Activated naive CD4-positive, alpha-beta T cell (primary cell): ENCODE measurements around the gene PRSS2.

Experiments
- DNase-seq, 4 experiments: peaks; one replicate each; lab custom pipeline; 2025; lab: John Stamatoyannopoulos, UW

The PRSS2 gene

DNA sequence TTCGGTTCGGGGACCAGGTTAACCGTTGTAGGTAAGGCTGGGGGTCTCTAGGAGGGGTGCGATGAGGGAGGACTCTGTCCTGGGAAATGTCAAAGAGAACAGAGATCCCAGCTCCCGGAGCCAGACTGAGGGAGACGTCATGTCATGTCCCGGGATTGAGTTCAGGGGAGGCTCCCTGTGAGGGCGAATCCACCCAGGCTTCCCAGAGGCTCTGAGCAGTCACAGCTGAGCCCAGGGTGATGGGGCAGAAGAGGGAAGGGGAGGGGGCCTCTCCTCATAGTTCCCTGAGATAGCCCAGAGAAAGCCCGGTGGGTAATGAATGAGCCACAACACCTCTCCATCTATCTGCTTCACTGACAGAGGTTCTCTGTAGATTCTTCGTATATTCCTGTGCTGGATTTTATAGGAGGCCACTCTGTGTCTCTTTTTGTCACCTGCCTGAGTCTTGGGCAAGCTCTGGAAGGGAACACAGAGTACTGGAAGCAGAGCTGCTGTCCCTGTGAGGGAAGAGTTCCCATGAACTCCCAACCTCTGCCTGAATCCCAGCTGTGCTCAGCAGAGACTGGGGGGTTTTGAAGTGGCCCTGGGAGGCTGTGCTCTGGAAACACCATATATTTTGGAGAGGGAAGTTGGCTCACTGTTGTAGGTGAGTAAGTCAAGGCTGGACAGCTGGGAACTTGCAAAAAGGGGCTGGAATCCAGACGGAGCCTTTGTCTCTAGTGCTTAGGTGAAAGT lies 16.4 kb downstream of the PRSS2 start:
- DNase-seq, result no peak

DNA sequence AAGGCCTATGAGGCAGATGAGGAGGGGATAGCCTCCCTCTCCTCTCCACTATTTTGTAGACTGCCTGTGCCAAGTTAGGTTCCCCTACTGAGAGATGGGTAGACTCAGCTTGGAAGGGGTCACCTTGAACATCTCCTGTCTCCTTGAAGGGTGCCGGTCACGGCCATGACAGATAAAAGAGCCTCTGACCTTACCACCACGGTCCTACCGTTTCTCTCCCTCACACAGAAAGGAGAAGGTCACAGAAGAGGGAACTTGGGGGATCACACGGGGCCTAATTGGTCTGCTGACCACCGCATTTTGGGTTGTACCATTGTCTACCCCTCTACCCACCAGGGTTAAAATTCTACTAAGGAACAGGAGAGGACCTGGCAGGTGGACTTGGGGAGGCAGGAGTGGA lies 17.0 kb downstream of the PRSS2 start:
- DNase-seq, result no peak

DNA sequence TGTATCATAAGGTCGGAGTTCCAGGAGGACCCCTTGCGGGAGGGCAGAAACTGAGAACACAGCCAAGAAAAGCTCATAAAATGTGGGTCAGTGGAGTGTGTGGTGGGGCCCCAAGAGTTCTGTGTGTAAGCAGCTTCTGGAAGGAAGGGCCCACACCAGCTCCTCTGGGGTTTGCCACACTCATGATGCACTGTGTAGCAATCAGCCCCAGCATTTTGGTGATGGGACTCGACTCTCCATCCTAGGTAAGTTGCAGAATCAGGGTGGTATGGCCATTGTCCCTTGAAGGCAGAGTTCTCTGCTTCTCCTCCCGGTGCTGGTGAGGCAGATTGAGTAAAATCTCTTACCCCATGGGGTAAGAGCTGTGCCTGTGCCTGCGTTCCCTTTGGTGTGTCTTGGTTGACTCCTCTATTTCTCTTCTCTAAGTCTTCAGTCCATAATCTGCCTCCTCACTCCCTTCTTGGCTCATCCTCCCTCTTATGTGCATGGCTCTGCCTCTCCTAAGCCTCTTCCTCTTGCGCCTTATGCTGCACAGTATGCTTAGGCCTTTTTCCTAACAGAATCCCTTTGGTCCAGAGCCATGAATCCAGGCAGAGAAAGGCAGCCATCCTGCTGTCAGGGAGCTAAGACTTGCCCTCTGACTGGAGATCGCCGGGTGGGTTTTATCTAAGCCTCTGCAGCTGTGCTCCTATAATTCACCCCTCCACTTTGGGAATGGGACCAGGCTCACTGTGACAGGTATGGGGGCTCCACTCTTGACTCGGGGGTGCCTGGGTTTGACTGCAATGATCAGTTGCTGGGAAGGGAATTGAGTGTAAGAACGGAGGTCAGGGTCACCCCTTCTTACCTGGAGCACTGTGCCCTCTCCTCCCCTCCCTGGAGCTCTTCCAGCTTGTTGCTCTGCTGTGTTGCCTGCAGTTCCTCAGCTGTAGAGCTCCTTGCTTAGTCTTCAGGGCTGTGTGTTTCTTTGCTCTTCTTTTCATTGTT lies 17.8 kb downstream of the PRSS2 start:
- DNase-seq, result no peak

DNA sequence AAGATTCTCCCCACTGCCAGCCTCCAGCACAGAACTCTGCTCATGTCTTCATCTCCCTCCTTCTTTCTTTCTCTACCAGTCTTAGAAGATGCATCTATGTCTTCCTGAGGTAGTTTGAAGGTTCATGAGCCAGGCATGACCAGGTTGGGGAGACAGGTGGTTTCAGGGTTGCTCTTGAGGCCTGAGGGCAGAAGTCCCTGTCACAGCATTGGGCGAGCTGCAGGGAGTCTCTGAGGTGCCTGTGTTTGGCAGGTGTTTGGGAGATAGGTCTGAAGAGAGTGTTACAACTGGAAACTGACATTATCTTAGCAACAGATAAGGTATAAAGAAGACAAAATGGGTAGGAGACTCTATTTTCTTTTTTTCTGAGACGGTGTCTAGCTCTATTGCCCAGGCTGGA lies 18.7 kb downstream of the PRSS2 start:
- no peak for DNase-seq

DNA sequence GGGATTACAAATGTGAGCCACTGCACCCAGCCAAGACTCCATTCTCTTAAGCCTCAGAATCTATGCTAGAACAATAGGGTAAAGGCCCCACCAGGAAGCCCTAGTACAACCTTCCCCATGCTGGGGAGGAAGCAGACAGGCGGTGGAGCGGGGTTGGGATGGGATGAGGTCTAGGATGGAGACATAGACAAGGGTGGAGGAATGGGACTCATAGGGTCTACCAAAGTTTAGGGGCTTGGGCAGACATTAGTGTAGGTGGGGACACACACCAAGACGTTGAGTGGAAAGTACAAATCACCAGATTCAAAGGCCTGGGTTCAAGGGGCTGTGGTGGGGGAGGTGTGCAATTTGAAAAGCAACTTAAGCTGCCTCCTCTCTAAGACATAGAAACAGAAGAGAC lies 19.3 kb downstream of the PRSS2 start:
- no peak for DNase-seq

DNA sequence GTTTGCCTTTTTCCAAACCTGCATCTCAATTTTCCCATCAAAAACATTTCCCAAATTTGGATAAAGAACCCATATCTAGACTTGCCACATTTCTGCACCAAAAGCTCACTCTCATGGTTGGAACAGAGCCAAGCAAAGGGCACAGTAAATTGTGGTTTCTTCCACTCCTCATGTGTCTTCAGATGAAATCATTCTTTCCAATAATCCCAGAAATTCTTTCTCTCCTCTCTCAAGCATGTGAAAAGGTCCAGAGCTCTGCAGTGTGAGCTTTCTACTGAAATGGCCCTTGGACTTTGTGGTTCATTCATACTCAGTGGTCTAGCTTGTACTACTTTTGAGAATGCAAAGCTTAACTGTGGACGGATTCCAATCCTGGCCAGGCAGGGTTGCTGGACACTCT lies 19.8 kb downstream of the PRSS2 start:
- no peak for DNase-seq

DNA sequence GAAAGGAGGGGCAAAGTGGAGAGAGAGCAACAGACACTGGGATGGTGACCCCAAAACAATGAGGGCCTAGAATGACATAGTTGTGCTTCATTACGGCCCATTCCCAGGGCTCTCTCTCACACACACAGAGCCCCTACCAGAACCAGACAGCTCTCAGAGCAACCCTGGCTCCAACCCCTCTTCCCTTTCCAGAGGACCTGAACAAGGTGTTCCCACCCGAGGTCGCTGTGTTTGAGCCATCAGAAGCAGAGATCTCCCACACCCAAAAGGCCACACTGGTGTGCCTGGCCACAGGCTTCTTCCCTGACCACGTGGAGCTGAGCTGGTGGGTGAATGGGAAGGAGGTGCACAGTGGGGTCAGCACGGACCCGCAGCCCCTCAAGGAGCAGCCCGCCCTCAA lies 20.7 kb downstream of the PRSS2 start:
- no peak for DNase-seq

DNA sequence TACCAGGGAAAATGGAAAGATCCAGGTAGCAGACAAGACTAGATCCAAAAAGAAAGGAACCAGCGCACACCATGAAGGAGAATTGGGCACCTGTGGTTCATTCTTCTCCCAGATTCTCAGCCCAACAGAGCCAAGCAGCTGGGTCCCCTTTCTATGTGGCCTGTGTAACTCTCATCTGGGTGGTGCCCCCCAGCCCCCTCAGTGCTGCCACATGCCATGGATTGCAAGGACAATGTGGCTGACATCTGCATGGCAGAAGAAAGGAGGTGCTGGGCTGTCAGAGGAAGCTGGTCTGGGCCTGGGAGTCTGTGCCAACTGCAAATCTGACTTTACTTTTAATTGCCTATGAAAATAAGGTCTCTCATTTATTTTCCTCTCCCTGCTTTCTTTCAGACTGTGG lies 21.4 kb downstream of the PRSS2 start:
- no peak for DNase-seq

DNA sequence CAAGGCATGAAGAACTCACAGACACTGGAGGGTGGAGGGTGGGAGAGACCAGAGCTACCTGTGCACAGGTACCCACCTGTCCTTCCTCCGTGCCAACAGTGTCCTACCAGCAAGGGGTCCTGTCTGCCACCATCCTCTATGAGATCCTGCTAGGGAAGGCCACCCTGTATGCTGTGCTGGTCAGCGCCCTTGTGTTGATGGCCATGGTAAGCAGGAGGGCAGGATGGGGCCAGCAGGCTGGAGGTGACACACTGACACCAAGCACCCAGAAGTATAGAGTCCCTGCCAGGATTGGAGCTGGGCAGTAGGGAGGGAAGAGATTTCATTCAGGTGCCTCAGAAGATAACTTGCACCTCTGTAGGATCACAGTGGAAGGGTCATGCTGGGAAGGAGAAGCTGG lies 21.8 kb downstream of the PRSS2 start:
- no peak for DNase-seq

DNA sequence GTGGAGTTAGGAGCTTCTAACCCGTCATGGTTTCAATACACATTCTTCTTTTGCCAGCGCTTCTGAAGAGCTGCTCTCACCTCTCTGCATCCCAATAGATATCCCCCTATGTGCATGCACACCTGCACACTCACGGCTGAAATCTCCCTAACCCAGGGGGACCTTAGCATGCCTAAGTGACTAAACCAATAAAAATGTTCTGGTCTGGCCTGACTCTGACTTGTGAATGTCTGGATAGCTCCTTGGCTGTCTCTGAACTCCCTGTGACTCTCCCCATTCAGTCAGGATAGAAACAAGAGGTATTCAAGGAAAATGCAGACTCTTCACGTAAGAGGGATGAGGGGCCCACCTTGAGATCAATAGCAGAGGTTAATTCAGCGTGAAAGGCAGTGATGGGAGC lies 22.4 kb downstream of the PRSS2 start:
- no peak for DNase-seq

DNA sequence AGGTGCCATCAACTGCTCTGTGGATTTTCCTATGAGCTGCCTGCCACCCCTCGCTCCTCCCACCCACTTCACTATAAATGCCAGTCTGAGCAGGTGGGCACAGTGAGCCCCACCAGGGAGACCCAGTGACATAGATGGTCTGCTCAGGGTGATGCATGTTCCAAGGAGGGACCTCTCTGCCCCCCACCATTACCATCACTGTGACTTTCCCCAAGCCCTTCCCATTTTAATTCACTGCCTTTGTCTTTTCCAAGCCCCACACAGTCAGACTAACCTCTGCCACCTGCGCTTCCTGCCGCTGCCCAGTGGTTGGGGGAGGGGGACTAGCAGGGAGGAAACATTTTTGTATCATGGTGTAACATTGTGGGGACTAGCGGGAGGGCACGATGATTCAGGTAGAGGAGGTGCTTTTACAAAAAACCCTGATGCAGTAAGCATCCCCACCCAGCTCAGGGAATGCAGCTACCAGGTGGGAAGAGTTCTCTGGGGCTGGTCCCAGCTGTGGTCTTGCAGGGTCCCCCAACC lies 24.6 kb downstream of the PRSS2 start:
- DNase-seq, result peak in 2 of 4 experiments; percentile 29 to 68

DNA sequence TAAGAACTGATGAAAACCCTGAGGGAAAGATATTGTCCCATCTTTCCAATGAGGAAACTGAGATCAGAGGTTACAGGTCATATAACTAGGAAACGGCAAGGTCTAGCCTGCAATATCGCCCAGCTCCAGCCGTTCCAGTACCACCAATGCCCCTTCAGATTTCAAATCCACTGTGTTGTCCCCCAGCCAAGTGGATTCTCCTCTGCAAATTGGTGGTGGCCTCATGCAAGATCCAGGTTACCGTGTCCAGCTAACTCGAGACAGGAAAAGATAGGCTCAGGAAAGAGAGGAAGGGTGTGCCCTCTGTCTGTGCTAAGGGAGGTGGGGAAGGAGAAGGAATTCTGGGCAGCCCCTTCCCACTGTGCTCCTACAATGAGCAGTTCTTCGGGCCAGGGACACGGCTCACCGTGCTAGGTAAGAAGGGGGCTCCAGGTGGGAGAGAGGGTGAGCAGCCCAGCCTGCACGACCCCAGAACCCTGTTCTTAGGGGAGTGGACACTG lies 25.3 kb downstream of the PRSS2 start:
- DNase-seq, result no peak

DNA sequence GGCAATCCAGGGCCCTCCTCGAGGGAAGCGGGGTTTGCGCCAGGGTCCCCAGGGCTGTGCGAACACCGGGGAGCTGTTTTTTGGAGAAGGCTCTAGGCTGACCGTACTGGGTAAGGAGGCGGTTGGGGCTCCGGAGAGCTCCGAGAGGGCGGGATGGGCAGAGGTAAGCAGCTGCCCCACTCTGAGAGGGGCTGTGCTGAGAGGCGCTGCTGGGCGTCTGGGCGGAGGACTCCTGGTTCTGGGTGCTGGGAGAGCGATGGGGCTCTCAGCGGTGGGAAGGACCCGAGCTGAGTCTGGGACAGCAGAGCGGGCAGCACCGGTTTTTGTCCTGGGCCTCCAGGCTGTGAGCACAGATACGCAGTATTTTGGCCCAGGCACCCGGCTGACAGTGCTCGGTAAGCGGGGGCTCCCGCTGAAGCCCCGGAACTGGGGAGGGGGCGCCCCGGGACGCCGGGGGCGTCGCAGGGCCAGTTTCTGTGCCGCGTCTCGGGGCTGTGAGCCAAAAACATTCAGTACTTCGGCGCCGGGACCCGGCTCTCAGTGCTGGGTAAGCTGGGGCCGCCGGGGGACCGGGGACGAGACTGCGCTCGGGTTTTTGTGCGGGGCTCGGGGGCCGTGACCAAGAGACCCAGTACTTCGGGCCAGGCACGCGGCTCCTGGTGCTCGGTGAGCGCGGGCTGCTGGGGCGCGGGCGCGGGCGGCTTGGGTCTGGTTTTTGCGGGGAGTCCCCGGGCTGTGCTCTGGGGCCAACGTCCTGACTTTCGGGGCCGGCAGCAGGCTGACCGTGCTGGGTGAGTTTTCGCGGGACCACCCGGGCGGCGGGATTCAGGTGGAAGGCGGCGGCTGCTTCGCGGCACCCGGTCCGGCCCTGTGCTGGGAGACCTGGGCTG lies 26.0 kb downstream of the PRSS2 start:
- peak in 3 of 4 experiments; percentile 25 to 52 (median 26) for DNase-seq

DNA sequence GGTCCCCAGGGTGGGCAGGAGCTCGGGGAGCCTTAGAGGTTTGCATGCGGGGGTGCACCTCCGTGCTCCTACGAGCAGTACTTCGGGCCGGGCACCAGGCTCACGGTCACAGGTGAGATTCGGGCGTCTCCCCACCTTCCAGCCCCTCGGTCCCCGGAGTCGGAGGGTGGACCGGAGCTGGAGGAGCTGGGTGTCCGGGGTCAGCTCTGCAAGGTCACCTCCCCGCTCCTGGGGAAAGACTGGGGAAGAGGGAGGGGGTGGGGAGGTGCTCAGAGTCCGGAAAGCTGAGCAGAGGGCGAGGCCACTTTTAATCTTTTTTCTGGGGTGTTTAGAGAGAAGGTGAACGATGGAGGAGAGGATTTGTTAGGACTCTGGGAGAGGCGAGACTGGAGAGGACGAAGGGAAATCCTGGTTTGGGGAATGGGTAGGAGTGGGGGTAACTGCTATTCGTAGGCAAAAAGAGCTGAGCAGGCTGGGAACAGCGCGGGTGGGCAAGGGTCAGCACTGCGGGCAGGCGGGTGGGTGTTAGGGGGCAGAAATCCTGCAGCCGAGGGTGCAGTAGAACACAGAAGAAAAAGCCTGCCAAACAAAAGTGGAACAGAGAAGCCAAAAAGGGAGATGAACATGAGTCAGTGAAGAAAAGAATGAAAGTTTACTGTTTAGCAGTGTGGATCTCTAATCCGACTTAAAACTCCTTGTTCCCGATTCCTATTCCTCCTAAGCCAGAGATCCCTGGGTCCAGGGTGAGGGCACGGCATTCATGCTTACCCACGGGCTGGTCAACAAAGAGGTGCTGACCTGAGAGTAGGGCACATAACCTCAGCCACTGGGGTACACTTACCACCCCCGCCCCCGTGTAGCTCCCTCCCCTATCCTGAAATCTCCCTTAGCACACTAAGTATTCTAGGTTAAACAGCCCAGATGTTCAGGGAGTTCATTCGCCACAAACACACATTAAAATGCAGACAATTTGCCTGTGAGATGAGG lies 26.9 kb downstream of the PRSS2 start:
- peak in 2 of 4 experiments; percentile 28 to 52 for DNase-seq

DNA sequence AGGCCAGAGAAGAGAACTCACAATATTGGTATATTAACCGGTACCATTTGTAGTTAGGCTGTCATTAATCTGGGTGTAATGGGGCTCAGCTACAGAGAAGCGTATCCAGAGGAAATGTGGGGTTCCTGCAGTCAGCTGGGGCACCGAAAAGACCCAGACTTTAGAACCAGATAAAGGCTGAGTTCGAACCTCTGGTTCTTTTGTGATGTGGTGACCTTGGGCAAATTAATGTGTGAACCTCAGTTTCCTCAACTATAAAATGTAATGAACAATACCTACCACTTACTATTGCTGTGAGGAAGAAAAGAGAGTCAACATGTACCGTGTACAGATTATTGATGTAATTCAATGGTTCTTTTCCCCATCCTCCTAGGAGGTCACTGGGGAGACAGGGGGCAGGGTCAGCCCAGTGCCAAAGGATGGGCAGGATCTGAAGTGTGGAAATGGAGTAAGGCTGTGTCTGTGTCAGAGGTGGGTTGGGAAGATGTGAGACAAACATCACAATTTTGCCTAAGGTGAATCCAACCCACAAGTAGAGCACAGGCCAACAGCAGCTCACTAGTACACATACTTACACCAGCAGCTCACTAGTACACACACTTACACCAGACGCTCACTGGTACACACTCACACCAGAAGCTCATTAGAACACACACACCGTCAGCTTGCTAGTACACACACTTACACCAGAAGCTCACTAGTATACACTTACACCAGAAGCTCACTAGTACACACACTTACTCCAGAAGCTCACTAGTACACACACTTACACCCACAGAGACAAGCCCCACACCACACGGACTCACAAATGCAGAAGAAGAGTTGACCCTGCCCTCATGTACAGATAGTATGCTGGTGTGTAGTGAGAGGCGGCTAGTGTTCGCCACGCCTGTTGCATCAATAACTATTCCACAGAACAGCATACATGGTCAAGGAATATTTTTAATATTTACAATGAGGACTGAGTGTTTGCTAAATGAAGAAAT lies 28.0 kb downstream of the PRSS2 start:
- peak in 1 of 4 experiments; percentile 18 for DNase-seq

DNA sequence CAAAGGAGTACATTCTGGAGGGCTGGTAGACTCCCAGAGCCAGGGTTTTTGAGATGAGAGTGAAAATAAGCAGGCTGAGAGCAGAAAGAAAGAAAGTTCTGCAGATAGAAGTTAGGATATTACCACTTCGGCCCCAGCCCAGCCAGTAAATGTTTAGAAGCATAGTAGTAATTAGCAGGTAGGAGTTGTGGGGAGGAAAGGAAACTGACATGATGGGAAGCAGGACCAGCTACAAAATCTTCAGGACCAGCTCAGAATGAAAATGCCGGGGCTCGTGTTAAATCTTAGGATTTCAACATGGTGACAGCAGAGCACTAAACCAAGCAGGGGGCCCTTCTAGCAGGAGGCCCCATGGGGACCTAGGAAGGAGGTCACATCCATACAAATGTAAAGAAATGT lies 28.7 kb downstream of the PRSS2 start:
- no peak for DNase-seq

DNA sequence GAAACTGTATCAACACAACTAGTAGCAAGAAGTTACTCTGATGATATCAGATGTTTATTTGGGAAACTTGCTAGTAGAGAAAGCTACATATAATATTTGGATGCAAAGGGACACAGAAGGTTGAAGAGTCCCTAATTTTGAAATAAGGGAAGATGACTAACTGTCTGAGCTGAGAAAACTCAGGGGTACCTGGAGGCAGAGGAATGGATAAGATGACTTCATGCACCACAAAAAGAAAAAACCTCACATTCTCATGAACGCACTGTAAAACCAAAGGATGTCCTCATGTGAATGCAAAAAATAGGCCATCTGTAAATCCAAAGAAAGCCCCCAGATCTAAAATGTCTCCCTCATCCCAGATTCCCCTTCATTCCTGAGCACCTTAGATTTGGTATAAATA lies 29.3 kb downstream of the PRSS2 start:
- DNase-seq, result no peak

DNA sequence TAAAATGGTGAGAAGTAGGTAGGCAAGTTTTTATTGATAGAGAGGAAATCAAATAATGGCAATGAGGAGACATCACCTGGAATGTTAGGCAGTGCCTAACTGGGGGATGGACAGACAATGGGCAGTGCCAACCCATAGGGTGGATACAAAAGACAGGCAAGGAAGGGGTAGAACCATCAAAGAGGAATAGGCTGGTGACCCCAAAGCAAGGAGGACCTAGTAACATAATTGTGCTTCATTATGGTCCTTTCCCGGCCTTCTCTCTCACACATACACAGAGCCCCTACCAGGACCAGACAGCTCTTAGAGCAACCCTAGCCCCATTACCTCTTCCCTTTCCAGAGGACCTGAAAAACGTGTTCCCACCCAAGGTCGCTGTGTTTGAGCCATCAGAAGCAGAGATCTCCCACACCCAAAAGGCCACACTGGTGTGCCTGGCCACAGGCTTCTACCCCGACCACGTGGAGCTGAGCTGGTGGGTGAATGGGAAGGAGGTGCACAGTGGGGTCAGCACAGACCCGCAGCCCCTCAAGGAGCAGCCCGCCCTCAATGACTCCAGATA lies 30.0 kb downstream of the PRSS2 start:
- no peak for DNase-seq
